Endometrium (tissue), 2 donors: ENCODE results near the gene REEP2.

Experiments used
- FAIRE-seq: peaks from 2 replicates; lab custom pipeline; 2012; peaks lifted over from hg19 to GRCh38; lab: Jason Lieb, UNC
- donor health status: control.
- donor health status: control.

The REEP2 gene

DNA sequence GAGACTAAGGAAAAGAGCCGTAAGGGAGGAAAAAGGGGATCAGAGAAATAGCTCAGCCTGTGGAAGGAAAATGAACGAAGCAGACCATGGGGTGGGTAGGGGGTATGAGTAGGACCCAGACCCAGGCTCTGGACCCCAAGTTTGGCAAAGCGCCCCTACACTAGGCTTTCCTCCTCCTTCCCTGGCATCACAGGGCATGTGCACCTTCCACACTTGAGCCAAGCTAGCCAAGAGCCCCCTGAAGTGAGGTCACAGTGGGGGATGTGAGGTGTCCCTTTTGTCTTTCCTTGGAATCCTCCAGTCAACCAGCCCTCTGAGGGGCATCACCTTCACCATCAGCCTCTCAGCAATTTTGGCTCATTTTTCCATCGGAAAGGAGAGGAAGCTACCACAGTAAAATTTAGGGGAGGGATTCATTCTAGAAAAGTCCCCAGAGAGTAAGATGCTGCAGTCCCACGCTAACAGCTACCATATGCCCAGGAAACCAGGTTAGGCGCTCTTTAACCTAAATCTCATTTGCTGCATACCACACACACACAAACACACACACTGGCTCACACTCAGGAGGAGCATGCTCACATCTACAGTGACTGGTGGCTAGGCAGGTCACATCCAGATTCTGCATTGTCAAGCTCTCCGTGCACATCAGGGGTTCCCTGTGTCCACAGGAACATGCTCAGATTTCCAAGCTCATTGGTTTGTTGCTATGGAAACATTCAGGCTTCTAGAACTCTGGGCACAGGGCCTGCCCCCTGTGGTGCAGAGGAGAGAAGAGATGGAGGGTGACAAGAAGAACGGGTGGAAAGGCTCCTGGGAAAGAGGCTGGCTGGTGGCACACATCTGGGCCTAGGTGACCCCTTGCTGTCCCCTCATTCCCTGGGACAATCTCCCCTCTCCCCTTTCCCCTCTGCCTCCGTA lies 9.9 kb downstream of the REEP2 start:
- no peak for FAIRE-seq

DNA sequence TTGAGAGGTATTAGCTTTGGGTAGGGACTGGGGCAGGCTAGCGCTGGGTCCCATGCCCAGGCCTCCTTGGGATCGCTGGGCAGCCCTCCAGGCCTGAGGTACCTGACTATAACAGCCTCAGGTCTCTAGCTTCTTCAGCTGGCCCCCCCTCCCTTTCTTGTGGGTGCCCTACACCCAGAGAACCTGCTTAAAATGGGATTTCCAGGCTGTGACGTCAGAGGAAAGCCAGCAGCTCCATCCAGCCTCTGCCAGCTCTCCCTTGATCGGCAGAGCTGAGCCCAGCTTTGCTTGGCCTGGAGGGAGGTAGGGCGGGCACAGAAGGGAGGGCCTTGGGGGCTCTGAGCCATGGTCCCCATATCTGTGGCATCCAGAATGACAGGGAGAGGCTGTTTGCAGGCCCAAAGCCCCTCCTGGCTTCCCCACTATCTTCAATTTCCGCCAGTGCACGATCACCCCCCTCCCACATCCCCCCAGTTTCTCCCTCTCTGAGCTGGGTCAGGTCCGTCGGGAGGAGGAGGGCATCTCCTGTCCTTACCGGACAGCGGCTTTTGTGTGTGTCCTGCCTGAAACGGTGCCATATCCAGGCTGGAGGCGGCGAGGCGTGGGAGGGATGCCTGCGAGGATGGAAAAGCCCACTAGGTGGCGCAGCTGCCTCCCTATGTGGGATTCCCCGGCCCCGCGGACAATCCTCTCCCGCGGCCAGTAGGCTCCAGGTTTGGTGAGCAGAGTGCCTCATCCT lies 10.8 kb downstream of the REEP2 start:
- peak; percentile 18 for FAIRE-seq

DNA sequence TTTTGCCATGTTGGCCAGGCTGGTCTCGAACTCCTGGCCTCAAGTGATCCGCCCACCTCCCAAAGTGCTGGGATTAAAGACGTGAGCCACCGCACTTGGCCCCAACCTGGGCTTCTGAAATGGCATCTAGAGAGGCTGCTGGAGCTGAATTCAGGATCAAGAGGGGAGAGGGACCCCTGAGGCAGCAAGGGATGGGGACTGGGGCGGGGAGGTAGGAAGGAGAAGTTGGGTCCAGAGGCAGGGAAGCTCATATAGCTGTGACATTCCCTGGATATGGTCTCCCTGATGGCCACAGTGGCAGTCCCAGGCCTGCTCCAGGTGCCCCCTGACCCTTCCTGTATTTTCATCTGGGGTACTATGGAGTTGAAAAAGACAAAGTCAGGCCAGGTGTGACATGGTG lies 12.1 kb downstream of the REEP2 start:
- no peak for FAIRE-seq

DNA sequence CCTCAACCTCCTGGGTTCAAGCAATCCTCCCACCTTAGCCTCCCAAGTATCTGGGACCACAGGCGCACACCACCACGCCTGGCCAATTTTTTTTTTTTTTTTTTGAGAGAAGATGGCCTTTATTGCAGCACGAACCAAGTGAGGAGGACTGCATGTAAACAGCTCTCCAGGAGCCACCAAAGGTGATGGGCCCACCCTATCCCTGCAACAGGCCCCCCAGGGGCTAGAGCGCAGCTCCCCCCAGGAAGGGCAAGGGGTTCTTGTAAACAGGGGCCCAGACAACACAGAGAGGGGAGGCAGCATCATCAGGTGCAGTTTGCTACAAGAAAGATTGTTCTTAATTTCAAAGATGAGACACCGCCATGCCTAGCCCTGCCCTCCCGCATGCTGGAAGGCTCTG lies 13.9 kb downstream of the REEP2 start:
- FAIRE-seq: no peak

DNA sequence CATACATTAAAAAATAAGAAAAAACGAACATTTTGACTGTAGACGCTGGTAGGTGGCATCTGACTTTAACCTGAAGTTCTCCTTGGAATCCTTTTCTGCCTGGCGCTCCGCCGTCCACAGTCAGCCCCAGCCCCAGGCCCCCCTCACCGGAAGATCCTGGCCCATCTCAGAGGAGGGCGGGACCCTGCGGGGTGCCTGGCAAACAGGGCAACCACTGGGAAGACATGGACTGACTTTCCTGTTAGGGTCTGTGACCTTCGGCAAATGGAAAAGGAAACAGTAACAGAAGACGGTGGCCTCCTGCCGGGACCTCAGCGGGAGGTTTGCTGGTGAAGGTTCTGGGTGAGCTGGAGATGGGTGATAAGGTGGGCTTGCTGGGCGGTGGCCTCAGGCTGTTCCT lies 14.7 kb downstream of the REEP2 start:
- no peak for FAIRE-seq

DNA sequence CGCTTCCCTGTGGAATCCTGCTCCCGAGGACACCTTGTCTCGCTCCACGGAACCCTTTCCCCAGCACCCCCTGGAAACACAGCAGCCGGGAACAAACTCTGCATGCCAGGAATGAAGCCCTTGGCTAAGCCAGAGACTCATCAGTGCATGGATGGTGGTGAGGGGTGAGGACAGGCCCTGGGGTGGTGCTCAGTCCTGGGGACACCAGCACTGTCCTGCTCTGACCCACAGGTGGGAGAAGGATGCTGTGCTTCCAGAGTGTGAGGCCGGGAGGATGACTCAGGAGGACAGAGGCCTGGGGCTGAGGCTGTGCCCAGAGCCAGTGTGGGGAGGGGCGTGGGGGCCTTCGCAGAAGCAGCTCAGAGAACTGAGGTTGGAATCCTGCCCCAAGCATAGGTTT lies 15.3 kb downstream of the REEP2 start:
- no peak for FAIRE-seq

DNA sequence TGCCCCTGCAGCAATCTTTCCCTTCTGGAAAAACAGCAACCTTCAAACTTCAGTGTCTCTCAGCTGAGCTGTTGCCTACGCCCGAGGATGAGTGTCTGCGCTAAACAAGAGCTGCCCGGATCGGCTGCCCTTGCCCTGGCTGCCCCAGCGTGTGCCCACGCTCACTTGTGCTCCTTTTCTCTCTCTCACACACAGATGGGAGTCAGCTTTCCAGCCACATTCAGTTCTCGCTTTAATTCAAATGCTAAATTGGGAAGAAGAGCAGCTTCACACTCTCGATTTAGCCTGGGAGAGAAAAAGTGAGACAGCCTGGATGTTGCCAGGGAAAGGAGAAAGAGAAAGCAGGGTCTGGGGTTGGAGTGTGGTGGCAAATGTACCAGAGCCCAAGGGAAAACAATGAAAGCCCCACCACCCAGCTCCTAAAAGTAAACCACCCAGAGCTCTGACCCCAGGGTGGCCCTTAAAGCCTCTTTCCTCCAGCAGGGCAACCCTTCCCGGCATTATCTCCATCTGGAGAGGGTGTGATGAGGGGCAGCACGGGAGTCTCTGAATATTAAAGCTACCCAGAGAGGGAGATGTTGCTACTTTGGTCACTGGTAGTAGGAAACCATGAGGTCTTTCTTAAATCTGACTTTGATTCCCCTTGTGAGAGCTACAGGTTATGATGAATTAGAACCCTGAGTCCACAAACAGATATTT lies 16.5 kb downstream of the REEP2 start:
- no peak for FAIRE-seq

DNA sequence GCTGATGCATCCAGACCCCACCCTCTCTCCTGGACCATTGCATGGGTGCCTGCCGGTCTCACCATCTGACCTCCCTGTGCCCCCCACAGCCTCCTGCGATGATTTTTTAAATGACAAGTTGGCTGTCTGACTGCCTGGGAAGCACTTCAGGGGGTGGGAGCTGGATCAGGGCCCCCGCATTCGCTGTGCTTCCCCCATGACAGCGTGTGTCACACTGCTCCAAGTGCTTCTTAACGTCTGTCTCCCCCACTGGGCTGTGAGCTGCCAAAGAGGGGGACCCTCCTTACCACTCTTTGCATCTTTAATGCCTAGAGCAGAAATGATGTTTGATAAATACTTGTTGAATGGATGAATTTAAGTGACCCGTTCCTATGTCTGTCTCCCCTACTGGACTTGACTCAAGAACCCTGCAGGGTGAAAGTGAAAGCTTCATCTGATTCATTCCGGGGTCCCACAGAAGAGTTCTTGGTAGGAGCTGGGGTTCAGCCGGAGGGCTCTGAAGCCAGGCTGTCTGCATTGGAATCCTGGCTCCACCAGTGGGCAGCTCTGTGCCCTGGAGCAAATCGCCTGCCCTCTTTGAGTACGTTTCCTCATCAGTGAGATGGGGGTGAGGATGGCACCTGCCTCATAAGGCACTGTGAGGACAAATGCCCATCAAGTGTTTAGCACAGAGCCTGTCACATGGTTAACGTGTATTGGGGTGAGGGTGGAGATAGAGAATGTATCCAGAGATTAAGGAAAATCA lies 18.8 kb downstream of the REEP2 start:
- no peak for FAIRE-seq

DNA sequence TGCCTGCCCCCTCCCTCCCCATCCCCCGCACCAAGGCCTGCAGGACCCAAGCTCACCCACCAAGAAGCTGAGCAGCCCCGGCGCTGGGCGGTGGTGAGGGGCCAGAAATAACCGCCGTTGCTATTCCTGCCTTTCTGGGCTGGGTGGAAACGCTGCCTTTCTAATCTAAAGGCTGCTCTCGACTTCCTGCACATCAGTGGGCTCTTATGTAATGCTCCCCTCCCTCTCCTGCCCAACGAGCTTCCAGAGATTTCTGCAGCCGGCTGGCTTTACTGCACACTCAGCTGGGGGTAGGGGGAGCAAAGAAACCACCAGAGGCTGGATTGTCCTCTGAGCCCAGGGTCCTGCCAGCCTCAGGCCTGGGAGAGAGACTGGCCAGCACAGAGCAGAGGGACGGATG lies 19.5 kb downstream of the REEP2 start:
- no peak for FAIRE-seq

DNA sequence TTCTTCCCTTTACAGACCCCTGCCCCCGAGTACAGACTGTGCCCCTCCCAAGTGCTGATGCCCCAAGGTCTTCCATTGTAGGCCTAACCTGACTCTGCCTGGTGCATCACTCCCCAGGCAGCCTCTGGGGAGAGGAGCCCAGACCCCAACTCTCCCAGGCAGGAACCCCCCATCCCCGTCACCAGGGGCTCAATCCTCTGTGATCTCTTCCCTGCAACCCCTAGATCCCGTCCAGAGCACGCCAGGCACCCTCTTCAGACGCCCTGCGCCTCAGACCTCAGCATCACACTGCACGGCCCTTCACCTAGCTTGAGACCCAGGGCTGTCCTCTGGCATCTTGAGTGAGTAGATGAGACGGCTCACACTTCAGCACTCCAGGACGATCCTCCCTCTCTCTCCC lies 20.0 kb downstream of the REEP2 start:
- FAIRE-seq: no peak

DNA sequence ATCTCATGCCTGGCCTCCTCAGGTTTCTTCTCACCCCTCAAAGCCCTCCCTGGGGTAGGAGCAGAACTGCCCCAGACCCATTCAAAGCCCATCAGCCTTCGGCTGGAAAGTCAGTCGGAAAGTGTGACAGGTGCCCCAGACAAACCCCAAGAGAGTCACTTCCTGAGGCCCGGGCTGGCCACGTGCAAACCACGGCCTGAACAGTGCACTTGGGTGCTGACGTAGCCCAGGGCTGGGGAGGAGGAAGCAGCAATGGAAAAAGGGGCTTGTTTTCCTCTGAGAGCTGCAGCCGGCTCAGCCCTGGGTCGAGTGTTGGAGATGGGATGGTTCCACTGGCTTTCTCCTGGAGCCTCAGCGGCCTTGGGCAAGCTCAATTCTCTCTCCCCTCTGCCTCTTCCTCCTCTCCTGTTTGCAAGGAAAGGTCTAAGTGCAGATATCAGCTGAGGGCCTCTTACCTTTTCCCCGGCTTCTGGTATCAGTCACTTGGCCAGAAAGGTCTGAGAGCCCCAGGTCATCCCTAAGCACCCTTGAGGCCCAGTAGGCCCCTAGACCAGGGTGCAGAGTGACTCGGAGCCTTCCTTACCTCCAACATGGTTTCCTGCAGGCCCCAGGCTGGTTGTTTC lies 20.6 kb downstream of the REEP2 start:
- FAIRE-seq: no peak

DNA sequence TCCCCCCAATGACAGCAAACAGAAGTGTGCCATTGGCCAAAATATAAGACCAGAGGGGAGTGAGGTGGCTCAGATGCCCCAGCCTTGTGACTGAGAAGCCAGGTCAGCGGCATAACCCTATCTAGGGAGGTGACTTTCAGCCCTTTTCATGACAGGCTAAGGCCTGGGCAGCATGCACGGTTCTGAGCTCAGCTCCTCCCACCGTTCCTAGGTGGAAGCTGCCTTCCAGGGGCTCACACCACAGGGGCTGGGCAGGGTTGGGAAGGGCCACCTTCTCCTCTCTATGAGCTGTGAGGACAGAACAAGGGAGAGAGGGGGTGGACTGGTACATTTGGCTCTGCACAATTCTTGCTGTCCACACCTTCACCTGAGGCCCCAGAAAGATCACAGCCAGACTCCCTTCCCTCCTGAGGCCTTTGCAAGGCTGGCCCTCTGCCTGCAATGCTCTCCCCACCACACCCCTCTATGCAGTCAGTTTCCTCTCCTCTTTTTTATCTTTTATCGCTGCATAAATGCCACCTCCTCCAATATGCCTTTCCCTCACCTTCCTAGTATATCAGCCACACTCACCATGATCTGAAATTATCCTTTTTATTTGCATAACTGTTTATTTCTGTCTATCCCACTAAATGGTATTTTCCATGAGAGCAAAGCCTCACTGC lies 21.3 kb downstream of the REEP2 start:
- no peak for FAIRE-seq

DNA sequence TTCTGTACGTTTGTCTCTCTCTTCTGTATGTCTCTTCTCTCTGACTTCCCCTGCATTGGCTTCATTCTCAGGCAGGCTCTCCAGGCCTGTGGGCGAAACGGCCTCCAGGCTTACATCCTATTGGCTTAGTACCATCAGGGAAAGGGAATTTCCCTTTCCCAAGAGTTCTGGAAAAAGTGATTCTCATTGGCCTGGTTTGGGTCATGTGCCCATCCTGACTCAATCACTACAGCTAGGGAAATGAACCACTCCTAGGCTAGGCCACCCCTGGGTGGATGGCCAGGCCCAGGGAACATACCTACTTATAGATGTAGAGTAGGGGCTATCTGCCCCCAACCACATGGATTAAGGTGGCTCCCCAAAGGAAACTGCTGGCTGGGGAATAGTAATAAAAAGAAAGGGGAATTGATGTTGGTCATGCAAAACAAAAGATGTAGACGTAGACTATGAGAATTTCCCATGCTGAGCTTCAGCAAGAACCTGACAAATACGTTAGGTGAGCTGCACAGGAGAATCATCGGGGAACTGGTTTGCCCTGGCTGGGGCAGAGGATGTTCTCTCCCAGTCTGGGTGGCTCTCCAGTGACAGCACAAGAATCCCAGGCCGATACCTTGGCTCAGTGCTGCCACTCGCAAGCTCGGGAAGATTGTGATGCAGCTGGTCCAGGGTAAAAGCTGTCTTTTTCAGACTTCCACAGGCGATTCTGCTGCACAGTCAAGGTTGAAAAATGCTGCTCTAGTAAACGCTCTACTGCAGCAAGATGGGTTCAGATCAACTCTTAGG lies 22.7 kb downstream of the REEP2 start:
- FAIRE-seq: no peak

DNA sequence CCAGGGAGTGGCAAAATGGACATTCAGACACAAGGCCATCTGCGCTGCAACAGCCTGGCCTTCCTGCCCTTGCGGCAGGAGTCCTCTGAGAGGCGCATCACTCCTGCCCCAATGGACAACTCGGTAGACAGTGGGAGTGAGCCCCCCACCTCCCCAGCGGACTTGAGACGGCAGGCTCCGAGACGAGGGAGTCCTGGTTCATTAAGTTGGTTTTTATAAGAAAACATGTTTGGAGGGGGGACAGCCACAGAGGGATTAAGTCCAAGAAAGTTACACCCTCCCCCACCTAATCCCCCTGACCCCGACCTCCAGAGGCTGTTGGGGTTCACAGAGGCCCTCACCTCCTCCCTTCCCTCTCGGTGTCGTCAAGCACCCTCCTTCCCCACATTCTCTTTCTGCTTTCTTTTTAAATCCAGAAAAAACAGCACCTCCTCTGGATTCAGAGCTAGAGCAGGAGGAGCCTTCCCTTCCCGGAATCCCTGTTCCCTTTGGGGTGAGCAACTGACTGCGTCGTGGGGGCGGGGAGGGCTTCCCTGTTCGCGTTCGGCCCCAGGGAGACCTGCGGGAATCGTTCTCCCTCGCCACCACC lies 24.7 kb downstream of the REEP2 start:
- FAIRE-seq: no peak

DNA sequence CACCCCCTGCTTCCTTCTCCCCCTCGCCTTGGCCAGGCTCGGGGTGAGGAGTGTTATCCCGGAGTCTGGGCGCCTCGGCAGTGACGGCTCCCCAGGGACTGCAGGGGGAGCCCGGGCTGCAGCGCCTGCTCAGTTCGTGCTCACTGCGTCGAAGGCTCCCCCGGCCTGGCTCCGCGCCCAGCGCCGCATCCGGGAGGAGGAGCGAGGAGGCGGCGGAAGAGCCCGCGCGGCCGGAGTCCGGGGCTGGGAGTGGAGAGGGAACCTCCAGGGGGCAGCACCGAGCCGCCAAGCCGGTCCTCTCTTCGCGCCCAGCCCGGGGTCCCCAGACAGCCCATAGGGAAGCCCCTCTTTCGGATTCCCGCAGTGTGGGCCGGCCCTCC lies 25.1 kb downstream of the REEP2 start:
- no peak for FAIRE-seq

DNA sequence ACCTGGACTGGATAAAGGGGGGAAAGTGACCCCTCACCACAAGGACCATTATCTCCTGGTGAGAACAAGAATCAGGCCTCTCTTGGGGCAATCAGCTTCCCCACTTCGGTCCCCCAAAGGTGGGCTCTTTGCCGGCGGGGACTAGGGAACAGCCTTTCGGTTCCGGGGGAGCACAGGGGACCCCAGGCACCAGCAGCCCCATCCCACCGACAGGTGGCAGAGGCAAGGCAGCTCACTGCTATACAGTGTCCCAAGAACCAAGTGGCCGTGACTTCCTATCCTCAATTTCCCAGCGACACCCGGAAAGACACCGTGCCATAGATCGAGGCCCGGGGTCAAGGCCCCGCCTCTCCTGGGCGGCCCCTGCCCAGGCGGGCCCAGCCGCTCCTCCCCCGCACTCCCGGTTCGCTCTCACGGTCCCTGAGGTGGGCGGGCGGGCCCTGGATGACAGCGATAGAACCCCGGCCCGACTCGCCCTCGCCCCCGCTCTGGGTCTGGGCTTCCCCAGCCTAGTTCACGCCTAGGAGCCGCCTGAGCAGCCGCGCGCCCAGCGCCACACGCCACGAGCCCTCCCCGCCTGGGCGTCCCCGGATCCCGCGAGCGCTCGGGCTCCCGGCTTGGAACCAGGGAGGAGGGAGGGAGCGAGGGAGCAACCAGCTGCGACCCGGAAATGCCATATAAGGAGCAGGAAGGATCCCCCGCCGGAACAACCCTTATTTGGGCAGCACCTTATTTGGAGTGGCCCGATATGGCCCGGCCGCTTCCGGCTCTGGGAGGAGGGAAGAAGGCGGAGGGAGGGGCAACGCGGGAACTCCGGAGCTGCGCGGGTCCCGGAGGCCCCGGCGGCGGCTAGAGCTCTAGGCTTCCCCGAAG lies 25.8 kb downstream of the REEP2 start:
- FAIRE-seq: peak; percentile 80

DNA sequence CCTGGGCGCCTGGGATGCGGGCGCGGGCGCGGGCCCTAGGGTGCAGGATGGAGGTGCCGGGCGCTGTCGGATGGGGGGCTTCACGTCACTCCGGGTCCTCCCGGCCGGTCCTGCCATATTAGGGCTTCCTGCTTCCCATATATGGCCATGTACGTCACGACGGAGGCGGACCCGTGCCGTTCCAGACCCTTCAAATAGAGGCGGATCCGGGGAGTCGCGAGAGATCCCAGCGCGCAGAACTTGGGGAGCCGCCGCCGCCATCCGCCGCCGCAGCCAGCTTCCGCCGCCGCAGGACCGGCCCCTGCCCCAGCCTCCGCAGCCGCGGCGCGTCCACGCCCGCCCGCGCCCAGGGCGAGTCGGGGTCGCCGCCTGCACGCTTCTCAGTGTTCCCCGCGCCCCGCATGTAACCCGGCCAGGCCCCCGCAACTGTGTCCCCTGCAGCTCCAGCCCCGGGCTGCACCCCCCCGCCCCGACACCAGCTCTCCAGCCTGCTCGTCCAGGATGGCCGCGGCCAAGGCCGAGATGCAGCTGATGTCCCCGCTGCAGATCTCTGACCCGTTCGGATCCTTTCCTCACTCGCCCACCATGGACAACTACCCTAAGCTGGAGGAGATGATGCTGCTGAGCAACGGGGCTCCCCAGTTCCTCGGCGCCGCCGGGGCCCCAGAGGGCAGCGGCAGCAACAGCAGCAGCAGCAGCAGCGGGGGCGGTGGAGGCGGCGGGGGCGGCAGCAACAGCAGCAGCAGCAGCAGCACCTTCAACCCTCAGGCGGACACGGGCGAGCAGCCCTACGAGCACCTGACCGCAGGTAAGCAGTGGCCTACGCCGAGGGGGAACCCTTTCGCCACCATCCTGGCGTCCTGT lies 26.6 kb downstream of the REEP2 start, which contains the start of gene EGR1:
TSS of gene EGR1 (plus strand) at position 219 of the 864 bp plus-strand sequence. CDS start at position 502, 283 bp downstream.
- FAIRE-seq: no peak
